ENCODE measurements around the gene DNHD1.

GRCh38 chr11:6497069-6497839, at the start of gene DNHD1:
- TF ChIP-seq CTCF (IDR thresholded peaks at IDR 0.05) (no peak), POLR2AphosphoS5 (IDR thresholded peaks at IDR 0.05) (no peak), POLR2A (IDR thresholded peaks at IDR 0.05) (no peak), EP300 (IDR thresholded peaks at IDR 0.05) (no peak)

Measured in stomach (tissue), 4 donors.